HG03280 (cell line): ENCODE results near the gene WAPL.

Experiments
- ATAC-seq: cut with Tn5 transposase; IDR thresholded peaks from one replicate; pipeline ENCODE4 v1.9.1; 2021; ENCODE audit warnings: mild to moderate bottlenecking, moderate library complexity; ENCODE audit not compliant: unreplicated experiment

WAPL gene

DNA sequence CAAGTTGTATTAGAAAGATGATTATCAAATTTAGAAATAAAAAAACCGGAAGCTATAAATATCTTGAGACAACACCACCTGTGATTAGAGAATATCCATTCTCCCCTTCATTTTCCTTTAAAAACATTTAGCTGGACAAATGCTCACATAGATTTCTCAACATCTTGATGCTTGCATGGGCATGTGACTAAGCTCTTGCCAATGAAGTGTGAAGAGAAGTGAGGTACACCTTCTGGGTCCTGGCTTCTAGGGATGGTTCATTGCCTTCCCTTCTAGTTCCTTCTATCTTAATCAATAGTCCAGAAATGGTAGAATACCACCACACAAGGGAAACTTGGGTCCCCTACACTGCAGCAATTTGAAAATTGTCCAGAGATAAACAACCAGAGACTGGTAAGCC lies 41.0 kb downstream of the WAPL start:
- ATAC-seq: no peak

DNA sequence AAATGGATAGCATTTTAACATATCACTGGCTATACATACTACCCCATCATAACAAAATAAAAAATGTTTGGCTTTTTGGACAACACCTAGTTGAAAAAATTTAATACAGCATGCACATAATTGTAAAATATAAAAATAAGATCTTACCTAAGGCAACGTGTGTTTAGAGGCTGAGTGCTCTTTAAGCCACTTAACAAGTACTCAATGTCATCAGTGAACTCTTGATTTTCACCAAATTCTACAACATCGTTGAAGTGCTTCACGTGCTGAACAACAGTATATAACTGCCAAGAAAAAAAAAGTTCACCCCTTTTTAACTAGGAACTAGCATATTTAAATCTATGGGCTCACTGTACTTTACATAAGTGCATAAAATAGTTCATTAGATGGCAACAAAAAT lies 49.5 kb downstream of the WAPL start:
- no peak for ATAC-seq

DNA sequence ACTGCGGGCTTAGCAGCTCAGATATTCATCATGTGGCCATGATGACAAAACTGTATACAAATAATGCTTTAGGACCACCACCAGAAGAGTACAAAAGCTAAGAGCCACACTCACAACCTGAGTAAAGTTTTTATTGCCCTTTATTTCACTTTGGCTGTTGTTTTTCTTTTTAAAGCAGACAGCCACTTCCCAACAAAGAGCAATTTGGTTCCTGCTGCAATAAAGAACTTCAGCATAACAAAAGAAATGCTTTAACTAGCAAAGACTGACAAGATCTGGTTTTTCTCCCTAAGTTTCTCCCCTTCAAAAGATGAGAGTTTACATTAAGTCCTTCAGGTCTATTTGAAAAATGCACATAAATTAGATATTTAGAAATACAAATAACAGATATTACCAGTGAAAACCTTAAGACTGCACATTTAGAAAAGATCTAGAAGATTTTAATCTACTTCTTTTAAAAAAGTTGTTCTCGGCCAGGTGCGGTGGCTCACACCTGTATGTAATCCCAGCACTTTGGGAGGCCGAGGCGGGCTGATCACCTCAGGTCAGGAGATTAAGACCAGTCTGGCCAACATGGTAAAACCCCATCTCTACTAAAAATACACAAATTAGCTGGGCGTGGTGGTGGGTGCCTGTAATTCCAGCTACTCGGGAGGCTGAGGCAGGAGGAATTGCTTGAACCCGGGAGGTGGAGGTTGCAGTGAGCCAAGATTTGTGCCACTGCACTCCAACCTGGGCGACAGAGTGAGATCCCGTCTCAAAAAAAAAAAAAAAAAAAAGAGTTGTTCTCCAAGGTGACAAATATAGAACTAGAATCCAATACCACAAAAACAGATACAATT lies 59.4 kb downstream of the WAPL start:
- ATAC-seq: no peak

DNA sequence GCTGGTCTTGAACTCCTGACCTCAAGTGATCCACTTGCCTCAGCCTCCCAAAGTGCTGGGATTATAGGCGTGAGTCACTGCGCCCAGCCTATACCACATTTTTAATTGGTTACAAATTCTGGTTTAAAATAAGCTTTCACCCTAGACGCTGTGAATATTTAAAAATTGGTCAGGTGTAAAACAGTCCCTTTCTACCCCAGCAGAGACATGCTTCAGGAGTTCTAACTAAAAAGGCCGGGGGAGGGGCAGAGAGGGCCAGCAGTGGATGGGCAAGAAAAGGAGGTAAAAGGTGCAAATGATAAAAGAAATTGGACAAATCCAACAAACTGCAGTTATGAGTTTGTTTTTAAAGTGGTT lies 70.0 kb downstream of the WAPL start:
- no peak for ATAC-seq

DNA sequence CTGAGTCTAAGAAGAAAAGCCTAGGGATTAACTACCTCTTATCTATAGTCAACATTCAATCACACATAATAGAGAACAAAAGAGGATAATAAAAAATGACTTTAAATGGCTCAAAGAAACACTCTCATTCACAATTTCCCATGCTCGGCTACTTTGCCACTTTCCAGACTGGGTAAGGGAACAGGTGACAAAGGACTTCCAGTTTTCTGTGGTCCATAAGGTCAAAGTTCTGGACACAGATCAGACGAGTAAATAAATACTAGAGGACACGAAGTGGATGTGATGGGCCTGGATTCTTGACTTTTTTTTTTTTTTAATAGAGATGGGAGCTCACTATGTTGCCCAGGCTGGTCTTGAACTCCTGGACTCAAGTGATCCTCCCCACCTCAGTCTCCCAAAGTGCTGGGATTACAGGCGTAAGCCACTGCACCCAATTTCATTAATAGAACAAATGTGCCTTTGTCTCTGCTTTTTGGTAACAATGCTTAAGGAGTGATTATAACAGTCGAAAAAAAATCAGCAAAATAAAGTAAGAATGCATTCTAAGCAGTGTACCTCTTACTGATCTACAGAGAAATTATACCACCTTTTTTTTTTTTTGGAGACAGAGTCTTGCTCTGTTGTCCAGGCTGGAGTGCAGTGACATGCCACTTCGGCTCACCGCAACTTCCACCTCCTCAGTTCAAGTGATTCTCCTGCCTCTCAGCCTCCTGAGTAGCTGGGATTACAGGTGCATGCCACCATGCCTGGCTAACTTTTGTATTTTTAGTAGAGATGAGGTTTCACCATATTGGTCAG lies 70.6 kb downstream of the WAPL start:
- no peak for ATAC-seq

DNA sequence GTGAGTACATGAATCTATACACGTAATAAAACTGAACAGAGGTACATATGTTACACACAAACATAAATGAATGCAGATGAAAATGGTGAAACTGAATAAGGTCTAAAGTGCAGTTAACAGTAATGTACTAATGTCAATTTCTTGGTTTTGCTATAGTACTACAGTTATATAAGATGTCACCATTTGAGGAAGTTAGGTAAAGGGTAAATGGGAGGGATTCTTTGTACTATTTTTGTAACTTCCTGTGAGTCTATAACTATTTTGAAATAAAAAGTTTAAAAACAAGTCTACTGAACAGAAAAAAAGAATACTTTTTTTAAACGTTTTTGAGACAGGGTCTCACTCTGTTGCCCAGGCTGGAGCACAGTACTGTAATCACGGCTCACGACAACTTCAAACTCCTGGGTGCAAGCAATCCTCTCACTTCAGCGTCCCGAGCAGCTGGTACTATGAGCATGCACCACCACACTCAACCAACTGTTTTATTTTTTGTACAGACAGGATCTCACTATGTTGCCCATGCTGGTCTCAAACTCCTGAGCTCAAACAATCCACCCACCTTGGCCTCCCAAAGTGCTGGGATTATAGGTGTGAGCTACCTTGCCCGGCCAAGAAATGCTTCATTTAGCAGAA lies 71.5 kb downstream of the WAPL start:
- no peak for ATAC-seq

DNA sequence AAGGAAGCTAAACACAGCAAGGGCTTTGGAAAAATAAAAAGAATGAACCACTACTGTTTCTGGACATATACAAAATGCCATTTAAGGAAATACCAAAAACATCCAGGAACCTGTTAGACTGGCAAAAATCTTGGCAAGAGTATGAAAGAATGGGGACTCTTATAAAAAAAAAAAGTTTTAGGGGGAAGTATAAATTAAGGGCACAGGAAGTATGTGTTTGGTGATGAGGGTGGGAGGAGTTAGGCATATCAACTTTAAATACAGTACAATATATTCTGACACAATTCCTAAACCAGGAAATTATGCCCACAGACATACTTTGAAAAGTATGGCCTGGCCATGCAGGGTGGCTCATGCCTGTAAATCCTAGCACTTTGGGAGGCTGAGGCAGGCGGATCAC lies 74.2 kb downstream of the WAPL start:
- ATAC-seq: no peak

DNA sequence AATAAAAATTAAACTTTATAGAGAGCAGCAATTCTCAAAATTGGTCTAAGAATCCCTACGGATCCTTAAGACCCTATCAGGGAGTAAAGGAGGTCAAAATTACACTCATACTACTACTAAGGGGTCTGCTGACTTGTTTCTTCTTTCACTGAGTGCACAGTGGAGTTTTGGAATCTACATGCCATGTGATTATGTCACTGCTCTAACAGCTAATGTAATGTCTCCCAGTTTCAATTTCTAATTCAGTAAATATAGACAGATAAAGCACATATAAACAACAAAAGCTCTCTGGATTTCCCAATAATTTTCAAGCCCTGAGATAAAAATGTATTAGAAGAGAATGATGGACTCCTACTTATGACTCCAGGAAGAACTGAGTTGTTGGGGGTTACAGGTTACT lies 74.6 kb downstream of the WAPL start:
- no peak for ATAC-seq

DNA sequence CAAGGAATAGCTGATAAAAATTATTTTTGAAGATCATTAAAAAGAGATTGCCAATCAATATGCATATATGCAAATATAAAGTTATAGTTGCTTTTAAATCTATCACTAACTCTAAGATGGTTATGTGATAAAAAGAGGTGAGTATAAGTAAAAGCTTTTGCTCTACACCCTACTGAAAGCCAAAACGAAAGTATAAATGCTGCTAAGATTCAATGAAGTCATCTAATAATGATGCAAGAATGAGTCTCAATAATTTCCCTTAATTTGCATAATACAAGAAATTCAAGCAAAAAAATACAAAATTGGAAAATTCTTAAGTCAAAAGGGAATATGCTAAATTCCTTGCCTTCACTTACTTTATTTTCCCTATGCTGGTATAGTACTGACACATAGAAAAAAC lies 75.2 kb downstream of the WAPL start:
- no peak for ATAC-seq

DNA sequence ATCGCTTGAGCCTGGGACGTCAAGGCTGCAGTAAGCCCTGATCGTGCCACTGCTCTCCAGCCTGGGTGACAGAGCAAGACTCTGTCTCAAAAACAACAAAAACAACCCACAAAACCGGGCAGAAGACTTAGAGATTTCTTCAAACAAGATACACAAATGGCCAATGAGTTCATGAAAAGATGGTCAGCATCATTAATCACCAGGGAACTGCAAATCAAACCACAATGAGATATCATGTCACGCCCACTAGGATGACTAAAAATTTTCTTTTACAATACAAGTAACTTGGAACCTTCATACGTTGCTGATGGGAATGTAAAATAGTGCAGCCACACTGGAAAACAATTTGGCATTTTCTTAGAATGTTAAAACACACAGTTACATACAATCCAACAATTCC lies 77.7 kb downstream of the WAPL start:
- no peak for ATAC-seq

DNA sequence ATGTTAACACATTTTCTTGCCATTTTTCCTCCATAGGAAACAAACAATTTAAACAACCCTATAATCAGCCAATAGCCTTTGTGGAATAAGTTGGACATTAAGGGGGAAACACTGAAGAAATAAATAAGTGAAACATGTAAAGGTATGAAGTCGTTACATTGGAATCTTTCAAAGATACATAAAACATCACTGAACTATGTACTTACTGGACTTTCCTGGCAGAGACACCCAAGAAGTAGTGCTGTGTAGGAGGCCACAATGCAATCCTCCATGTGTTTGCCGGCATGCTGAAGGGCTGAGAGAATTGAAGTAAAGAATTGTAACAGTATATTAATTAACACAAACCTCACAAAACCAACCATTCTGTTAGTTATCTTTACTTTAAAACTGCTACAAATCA lies 78.5 kb downstream of the WAPL start:
- no peak for ATAC-seq

DNA sequence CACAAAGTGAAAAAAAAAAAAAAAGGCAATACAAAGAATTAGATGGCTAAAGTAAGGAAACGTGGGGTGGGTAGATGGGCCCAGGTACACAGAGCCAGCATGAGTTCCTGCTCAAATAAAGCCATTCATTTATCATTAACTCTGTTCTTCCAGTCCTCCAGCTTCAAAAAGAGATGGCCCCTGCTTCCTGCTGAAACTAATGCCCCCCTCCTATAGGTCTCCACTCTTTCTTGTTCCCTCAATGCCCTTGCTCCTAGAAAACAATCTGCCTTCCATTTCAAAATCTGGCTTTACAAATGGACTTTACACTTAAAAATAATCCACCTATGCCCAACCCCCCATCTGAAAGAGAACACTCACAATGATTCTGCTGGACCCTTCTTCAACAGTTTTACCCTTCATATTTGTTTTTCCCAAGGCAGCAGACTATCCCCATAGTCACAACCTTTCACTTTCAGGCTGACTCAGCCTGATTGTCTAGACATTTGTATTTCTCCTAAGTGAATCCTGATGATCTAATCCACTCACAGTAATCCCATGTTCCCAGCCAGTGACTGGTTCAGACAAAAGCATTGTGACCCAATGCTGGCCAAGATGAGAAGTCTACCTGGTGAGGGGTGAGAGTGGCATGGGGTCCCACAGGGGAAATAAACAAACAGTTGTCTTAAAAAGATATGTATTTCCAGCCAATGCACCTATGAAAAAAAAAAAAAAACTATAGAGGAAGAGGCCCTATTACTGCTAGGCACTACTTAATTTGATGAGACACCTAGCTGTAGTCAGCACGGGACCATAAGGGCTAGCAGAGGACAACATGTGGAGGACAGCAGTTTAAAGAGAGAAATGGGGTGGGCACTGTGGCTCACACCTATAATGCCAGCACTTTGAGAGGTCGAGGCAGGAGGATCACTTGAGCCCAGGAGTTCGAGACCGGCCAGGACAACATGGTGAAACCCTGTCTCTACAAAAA lies 80.4 kb downstream of the WAPL start:
- ATAC-seq: no peak

DNA sequence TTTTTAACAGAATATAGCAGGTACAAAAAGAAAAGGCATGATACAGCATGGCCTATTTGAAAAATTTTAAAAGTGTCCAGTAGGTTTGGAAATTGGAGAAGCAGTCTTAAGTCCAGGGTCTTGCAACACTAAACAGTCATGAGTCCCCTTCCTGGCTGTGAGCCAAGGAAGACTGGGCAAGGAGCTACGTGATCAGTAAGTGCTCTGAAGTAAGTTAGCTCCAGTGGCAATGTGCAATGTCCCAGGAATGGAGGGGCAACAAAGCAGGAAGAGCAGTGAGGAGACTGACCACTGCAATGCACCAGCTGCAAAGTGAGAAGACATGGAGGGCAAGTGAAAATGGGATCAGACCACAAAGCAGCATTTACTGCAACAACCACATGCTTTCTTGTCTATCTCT lies 82.0 kb downstream of the WAPL start:
- no peak for ATAC-seq

DNA sequence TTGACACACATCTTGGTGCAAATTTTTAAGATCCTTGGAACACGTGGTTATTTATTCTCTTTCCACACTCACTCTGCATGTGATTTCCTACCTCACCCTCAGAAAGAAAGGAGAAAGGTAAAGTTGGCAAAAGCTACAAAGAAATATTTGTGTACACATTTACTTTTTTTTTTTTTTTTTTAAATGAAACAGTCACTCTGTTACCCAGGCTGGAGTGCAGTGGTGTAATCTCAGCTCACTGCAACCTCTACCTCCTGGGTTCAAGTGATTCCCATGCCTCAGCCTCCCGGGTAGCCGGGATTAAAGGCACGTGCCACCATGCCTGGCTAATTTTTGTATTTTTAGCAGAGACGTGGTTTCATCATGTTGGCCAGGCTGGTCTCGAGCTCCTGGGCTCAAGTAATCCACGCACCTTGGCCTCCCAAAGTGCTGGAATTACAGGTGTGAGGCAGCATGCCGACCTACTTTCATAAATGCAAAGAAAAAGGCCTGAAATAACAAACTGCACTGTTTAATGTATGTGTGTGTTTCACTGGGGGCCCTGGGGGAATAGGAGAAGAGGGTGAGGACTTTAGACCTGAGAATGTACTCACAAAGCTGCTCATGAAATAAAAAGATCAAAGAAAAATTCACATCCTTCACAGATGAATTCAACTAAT lies 83.4 kb downstream of the WAPL start:
- ATAC-seq: no peak

DNA sequence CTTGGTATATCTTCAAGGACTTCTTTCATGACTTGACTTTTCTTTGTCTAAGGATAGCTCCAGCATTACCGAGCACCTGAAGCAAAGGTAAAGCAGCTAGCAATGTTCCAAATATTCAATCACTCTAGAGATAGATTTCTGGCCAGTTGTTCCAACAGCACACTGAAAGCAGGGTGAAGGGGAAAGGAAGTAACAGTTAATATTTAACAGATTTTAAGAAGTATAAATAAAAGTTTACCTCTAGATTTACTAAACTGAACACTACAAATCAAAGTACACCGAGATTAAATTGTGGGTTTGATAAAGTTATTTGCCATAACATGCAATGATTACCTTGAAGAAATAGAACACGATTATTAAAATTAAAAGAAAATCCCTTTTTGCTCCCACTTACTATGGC lies 84.1 kb downstream of the WAPL start:
- ATAC-seq: no peak

DNA sequence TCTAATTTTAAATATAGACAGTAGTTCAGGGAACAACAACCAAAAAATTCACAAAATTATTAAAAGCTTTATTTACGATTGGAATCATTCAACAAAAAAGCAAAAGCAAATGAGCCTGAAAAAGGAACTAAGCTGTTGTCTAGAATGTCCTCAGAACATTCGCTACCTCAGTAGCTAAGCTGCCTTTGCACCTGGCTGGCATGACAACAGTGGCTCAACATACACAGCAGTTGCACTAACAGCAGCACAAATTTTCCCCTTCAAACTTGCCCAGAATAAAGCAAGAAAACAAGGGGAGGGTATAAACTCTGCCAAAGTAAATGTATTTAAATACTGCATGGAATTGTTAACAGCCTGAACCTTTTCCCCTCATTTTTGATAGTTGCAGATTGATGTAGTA lies 84.6 kb downstream of the WAPL start:
- ATAC-seq: no peak

DNA sequence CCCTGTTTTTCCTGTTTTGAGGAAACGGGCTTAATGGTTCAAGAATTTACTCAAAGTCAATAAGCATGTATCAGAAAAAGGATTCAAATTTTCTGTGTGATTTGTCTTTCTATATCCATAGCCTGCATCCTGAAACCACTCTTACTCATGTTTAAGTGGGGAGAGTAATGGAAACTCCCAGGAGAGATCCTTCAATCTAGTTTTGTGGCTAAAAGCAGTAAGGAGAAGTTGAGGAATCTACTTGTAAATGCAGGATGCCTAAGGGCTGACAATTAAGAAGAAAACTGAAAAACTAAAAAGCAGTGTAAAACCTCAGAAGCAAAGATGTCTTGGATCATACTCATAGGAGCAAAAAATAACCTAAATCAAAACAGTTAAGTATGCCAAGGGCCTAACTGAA lies 86.9 kb downstream of the WAPL start:
- ATAC-seq: no peak

DNA sequence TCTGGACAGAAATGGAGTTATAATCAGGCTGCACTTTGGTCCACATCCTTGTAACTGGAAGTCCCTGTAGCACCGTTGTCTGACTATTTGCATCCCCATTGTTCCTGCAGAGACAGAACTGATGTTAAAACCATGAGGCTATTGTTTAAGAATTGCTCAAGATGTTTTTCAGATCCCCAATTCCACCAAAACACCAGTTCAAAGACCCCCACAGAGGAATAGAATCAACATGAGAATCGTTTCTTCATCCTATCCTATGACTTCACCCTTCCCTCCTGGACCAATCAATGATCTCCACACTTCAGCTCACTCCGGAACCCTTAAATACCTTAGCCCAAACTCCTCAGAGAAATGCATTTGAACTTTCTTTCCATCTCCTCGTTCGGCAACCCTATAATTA lies 97.9 kb downstream of the WAPL start:
- ATAC-seq: no peak

DNA sequence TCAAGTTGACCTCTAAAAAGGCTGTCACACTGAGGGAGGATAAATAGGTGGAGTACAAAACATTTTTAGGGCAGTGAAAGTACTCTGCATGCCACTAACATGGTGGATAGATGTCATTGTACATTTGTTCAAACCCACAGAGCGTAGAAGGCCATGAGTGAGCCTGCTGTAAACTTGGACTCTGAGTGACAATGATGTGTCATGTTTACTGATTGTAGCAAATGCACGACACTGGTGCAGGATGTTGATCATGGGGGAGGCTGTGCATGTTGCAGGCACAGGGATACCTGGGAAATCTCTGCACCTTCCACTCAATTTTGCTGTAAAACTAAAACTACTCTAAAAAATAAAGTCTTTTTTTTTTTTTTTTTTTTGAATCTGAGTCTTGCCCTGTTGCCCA lies 102.5 kb downstream of the WAPL start:
- no peak for ATAC-seq

DNA sequence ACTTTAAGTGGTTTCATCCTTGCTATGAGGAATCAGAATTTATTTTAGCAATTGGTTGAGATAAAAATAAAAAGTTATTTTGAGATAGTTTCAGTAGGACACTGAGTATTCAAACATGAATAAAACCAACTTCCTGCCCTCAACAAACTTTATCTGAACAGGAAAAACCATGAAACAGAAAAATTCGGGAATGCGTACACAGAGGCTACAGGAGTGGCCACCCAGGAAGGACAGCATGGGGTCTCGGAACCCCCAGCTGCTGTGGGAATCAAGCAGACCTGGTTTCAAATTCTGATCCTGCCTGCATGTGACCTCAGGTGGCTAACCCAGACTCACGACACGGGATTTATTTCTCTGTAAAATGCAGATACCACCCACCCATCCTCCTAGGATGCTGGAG lies 106.0 kb downstream of the WAPL start:
- ATAC-seq: no peak
